Peyer's patch (tissue), 4 donors: ENCODE data around the gene ARSA. TPM values are rescaled to one million over a fixed set of nuclear protein-coding genes. Genes with fewer than 3 reads are reported as not detected.

Experiments
- DNase-seq, 3 donors: peaks; one replicate each; pipeline ENCODE4 v3.0.0-alpha.2; 2017 to 2019
- H3K27ac ChIP-seq, 4 donors: fragments of 200-600 bp; sonication (generic); one replicate each; pipeline ENCODE4 v1.5.1; 2016 to 2019
- H3K27me3 ChIP-seq, 2 donors: fragments of 200-600 bp; sonication (generic); one replicate each; pipeline ENCODE4 v1.5.1; 2019
- H3K36me3 ChIP-seq, 3 donors: fragments of 200-600 bp; sonication (generic); one replicate each; pipeline ENCODE4 v1.5.1; 2016 to 2019
- H3K4me1 ChIP-seq, 4 donors: fragments of 200-600 bp; sonication (generic); one replicate each; pipeline ENCODE4 v1.5.1; 2016 to 2019
- H3K4me3 ChIP-seq, 4 donors: fragments of 200-600 bp; sonication (generic); 1 replicate in 3 of 4; 2 replicates in 1 of 4; pipeline ENCODE4 v1.5.1; 2016 to 2019; ENCODE audit warnings: mild to moderate bottlenecking in 1 of 4
- H3K9me3 ChIP-seq, 4 donors: fragments of 200-600 bp; sonication (generic); one replicate each; pipeline ENCODE4 v1.5.1; 2016 to 2019; ENCODE audit warnings: mild to moderate bottlenecking in 1 of 4
- POLR2A ChIP-seq, 2 donors: fragments of 450-650 bp; IDR thresholded peaks; one replicate each; pipeline ENCODE4 v1.5.1; 2017; ENCODE audit warnings: antibody characterized with exemption in 2 of 2, mild to moderate bottlenecking in 2 of 2, moderate library complexity in 2 of 2
- total RNA-seq, 4 donors: library from RNA; depleted of rRNA; stranded (reverse); fragments of >200 nt; gene quantifications; one replicate each; pipeline ENCODE4 v1.1.0, GENCODE V29; 2016
- TF ChIP-seq, protein P1 (sequence below), 6 experiments: fragments of 450-650 bp in 4 of 6; fragments of 200-600 bp in 2 of 6; sonication (generic) in 1 of 6; IDR thresholded peaks; one replicate each; pipeline ENCODE4 v1.5.1; 2017 to 2019; ENCODE audit warnings: antibody characterized with exemption in 6 of 6, mild to moderate bottlenecking in 3 of 6, moderate library complexity in 1 of 6

Gene ARSA
- 100 to 1,000 TPM in 3 of 4 donors, 10 to 100 TPM in 1; 84.2 to 130 (median 124) TPM for total RNA-seq

DNA sequence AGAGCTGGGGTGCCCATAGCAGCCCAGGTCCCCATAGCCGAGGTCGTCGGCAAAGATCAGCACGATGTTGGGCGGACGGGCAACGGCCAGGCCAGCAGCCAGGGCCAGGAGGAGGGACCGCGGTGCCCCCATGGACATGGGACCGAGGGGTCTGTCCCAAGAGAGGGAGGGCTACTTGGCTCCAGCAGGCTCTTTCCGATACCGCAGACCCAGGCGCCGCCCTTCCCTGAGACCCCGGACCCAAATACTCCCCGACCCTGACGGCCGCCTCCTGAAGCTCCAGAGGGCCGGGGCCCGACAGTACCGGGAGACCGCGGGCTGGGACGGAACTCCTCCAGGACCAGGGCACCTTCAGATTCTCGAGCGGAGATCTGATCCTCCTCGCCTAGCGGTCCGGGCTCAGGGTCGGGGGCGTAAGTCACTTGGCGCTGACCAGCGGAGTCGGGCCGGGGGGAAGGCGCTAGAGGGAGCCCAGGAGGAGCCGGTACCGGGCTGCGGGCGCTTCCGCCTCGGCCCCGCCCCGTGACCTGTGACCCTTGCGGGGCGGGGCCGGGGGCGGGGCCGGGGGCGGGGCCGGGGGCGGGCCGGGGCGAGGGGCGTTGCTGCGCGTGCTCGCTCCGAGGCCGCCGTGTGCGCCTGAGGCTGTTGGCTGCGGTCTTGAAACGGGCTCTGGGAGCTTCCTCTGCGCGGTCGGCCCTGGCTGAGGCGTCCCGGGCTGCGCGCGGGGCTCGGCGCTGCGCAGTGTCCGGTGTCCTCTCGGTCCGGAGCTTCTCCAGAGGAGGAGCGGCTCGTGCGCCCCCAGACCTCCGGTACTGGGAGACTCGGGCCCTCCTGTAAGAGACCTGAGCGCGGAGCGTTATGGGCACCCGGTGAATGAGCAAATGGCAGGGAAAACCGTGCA, at the start of gene ARSA:
Gene ARSA, minus strand, starts transcription at position 511 of the 901 bp plus-strand sequence. Its CDS starts 373 bp downstream, at position 138.
- TF ChIP-seq, protein P1, sequence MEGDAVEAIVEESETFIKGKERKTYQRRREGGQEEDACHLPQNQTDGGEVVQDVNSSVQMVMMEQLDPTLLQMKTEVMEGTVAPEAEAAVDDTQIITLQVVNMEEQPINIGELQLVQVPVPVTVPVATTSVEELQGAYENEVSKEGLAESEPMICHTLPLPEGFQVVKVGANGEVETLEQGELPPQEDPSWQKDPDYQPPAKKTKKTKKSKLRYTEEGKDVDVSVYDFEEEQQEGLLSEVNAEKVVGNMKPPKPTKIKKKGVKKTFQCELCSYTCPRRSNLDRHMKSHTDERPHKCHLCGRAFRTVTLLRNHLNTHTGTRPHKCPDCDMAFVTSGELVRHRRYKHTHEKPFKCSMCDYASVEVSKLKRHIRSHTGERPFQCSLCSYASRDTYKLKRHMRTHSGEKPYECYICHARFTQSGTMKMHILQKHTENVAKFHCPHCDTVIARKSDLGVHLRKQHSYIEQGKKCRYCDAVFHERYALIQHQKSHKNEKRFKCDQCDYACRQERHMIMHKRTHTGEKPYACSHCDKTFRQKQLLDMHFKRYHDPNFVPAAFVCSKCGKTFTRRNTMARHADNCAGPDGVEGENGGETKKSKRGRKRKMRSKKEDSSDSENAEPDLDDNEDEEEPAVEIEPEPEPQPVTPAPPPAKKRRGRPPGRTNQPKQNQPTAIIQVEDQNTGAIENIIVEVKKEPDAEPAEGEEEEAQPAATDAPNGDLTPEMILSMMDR (IDR thresholded peaks at IDR 0.05): peak in 5 of 6 experiments; percentile 19 to 41 (median 37)
- TF ChIP-seq POLR2A (IDR thresholded peaks at IDR 0.05): peak in 1 of 2 donors; percentile 59
- Histone ChIP-seq H3K4me1 (peaks cover 0 to 35% (median 12%) of the 10 kb centered on the region in 4 donors), H3K9me3 (no peaks in the 10 kb centered on the region), H3K27me3 (no peaks in the 10 kb centered on the region), H3K4me3 (peak within 1 kb of the TSS; percentile 79 to 99 (median 89)), H3K27ac (peak within 1 kb of the TSS; percentile 84 to 88 (median 86)), H3K36me3 (peaks cover 0 to 6% (median 0%) of the 10 kb centered on the region in 3 donors)
- peak; percentile 82 to 92 (median 92) for DNase-seq

DNA sequence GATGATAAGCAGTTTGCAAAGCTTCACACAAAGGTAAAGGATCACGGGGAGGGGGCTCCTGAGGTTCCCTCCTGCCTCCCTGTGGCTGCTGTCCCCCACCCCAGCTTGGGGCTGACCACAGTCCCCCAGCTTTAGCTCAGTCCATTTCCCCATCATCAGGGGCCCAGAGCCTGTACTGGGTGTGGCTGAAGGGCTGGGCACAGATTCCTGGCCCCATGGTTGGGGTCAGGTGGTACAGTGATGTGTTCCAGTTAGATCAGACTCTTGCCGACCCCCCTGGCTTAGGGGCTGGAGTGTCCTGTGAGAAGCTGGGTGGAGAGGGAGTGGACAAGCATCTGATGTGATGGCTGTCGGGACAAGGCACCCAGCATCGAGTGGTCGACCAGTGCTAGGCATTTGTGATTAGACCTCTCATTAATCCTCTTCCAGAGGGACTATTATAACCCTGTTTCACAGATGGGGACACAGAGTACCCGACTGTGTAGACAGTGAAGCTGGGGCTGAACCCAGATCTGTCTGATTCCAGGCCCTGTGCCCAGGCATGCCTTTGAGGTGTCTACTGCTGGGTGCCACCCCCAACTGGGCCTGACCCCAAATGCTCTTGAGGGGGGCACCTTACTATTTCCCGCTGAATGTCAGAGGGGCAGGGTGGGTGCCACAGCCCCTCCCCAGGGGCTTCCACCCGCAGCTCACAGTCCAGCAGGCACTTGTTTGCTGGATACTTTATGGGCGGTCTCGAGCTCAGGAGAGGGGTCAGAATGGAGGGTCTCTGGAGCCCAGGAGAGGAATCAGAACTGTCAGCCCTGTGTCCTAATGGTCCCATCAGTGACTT, 48.9 kb upstream of the ARSA start:
- Histone ChIP-seq H3K9me3 (no peaks in the 10 kb centered on the region), H3K27ac (no peak overlapping the region), H3K36me3 (no peaks in the 10 kb centered on the region), H3K4me3 (no peak overlapping the region), H3K4me1 (peaks cover 0 to 18% (median 7%) of the 10 kb centered on the region in 4 donors), H3K27me3 (peaks cover 0 to 20% of the 10 kb centered on the region in 2 donors)
- DNase-seq: peak; percentile 12 to 33 (median 32)
- TF ChIP-seq POLR2A (IDR thresholded peaks at IDR 0.05): no peak
- TF ChIP-seq, protein P1 (IDR thresholded peaks at IDR 0.05): no peak

DNA sequence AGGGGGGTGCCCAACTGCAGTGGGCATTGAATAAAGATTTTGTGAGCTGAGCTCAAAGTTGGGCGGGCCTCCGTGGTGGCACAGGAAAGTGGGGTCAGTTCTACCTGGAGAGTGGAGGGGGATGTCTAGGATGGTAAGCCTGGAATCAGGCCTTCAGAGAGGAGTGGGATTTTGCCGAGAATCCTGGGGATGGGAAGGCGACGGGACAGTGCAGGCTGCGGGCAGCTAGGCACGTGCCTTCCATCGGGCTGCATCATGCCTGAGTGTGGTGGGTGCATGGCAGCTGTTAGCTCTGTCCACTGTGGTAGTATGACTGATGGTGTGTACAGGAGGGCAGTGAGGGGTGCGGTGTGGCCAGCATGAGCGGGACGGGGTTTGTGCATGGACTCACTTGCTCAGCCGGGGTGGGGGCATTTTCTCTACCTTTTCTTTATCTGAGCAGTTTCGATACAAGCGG, 48.3 kb upstream of the ARSA start:
- peaks cover 0 to 20% of the 10 kb centered on the region in 2 donors for H3K27me3 ChIP-seq
- H3K4me1 ChIP-seq: peaks cover 0 to 18% (median 7%) of the 10 kb centered on the region in 4 donors
- H3K4me3 ChIP-seq: peak overlapping the region in 1 of 4 donors; percentile 47
- no peaks in the 10 kb centered on the region for H3K36me3 ChIP-seq
- no peaks in the 10 kb centered on the region for H3K9me3 ChIP-seq
- H3K27ac ChIP-seq: no peak overlapping the region
- TF ChIP-seq, protein P1 (IDR thresholded peaks at IDR 0.05): no peak
- TF ChIP-seq POLR2A (IDR thresholded peaks at IDR 0.05): no peak
- DNase-seq: peak; percentile 15 to 37 (median 37)

DNA sequence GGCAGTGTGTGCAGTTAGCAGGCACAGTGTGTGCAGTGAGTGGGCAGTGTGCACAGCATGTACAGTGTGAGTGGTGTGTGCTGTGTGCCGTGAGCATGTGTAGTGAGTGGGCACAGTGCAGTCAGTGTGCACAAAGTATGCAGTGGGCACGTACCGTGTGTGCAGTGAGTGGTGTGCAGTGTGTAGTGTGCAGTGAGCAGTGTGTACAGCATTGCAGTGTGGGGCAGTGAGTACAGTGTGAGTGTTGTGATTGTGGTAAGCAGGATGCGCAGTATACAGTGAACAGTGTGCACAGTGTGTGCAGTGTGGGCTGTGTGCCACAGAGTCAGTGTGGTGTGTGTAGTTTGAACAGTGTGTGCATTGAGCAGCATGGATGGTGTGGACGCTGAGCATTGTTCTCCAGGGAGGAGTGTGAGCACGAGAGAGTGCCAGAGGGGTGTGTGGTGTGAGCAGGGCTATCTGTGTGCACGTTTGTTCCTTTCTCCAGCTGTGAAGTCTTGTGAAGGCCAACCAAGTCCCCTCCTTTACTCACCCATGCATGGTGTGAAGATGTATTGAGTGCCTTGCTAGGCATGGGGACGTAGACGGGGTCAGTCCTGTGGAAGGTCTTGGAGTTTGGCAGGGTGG, 47.7 kb upstream of the ARSA start:
- Histone ChIP-seq H3K9me3 (no peaks in the 10 kb centered on the region), H3K36me3 (no peaks in the 10 kb centered on the region), H3K4me3 (peak overlapping the region in 2 of 4 donors; percentile 47 to 54), H3K4me1 (peaks cover 0 to 18% (median 7%) of the 10 kb centered on the region in 4 donors), H3K27ac (no peak overlapping the region), H3K27me3 (peaks cover 0 to 20% of the 10 kb centered on the region in 2 donors)
- DNase-seq: peak in 1 of 3 donors; percentile 19
- TF ChIP-seq, protein P1 (IDR thresholded peaks at IDR 0.05): no peak
- no peak for TF ChIP-seq POLR2A (IDR thresholded peaks at IDR 0.05)
